Glutamatergic neuron (in vitro differentiated cells): ENCODE results near the gene CTBP2. TPM values are rescaled to one million over a fixed set of nuclear protein-coding genes. Genes with fewer than 3 reads are reported as not detected.
A peak's percentile ranks its signal among the peaks of the same experiment; 100 is the strongest.

ENCODE experiments used
- DNase-seq: peaks from one replicate; pipeline ENCODE4 v3.0.0; 2022
- H3K27ac Mint-ChIP-seq: one replicate; pipeline ENCODE4 v1.8.0; 2020; ENCODE audit warnings: mild to moderate bottlenecking, mixed read lengths, inconsistent platforms; ENCODE audit not compliant: unreplicated experiment
- H3K27me3 Mint-ChIP-seq: one replicate; pipeline ENCODE4 v1.8.0; 2020; ENCODE audit warnings: mild to moderate bottlenecking, moderate library complexity, mixed read lengths, inconsistent platforms; ENCODE audit not compliant: unreplicated experiment
- H3K36me3 Mint-ChIP-seq: one replicate; pipeline ENCODE4 v1.8.0; 2020; ENCODE audit warnings: mild to moderate bottlenecking, mixed read lengths, inconsistent platforms; ENCODE audit not compliant: unreplicated experiment
- H3K4me1 Mint-ChIP-seq: one replicate; pipeline ENCODE4 v1.8.0; 2020; ENCODE audit warnings: mild to moderate bottlenecking, low read depth, mixed read lengths, inconsistent platforms; ENCODE audit not compliant: unreplicated experiment
- H3K4me3 Mint-ChIP-seq: one replicate; pipeline ENCODE4 v1.8.0; 2020; ENCODE audit warnings: mild to moderate bottlenecking, mixed read lengths, inconsistent platforms; ENCODE audit not compliant: unreplicated experiment
- H3K9me3 Mint-ChIP-seq: one replicate; pipeline ENCODE4 v1.8.0; 2020; ENCODE audit warnings: mild to moderate bottlenecking, moderate library complexity, mixed read lengths, inconsistent platforms; ENCODE audit not compliant: unreplicated experiment
- CTCF ChIP-seq: fragments of 200-600 bp; sonication (generic); IDR thresholded peaks from one replicate; pipeline ENCODE4 v1.5.0; 2021; ENCODE audit not compliant: partially characterized antibody, unreplicated experiment
- total RNA-seq: library from RNA; stranded (reverse); fragmentation: NEBNext Ultra II Directional; extraction: Animal tissue kit (Norgen Biotek cat#: 25700); gene quantifications from one replicate; pipeline ENCODE4 v1.2.1, GENCODE V29; 2021; ENCODE audit not compliant: unreplicated experiment

Gene CTBP2
- total RNA-seq, 1 donor from 2014 or later, result 174 TPM

GRCh38 chr10:124984376-124984775 is 176.0 kb downstream of the CTBP2 start:
- Mint-ChIP-seq H3K9me3 (peaks cover 10% of the 10 kb centered on the region), H3K4me3 (no peak overlapping the region), H3K4me1 (peaks cover under 1% of the 10 kb centered on the region), H3K27ac (no peak overlapping the region), H3K27me3 (no peaks in the 10 kb centered on the region), H3K36me3 (no peaks in the 10 kb centered on the region)
- no peak for DNase-seq
- no peak for TF ChIP-seq CTCF

DNA sequence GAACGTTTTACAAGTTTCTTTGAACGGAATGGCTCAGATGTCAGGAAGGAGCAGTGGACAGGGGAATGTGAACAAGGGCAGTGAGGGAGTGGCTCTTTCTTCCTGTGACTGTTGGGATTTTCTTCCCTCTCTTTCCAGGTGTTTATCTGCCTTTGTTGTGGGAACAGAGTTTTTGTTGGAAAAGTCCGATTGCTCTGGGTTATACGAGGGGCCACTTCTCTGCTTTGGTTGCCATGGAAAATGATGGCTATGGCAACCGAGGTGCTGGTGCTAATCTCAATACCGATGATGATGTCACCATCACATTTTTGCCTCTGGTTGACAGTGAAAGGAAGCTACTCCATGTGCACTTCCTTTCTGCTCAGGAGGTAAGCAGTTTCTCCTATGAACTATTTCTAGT is 177.0 kb downstream of the CTBP2 start:
- H3K4me3 Mint-ChIP-seq, result no peak overlapping the region
- TF ChIP-seq CTCF, result no peak
- no peaks in the 10 kb centered on the region for H3K36me3 Mint-ChIP-seq
- no peak for DNase-seq
- H3K27me3 Mint-ChIP-seq, result no peaks in the 10 kb centered on the region
- peaks cover 4% of the 10 kb centered on the region for H3K4me1 Mint-ChIP-seq
- H3K9me3 Mint-ChIP-seq, result peaks cover 10% of the 10 kb centered on the region
- no peak overlapping the region for H3K27ac Mint-ChIP-seq

DNA sequence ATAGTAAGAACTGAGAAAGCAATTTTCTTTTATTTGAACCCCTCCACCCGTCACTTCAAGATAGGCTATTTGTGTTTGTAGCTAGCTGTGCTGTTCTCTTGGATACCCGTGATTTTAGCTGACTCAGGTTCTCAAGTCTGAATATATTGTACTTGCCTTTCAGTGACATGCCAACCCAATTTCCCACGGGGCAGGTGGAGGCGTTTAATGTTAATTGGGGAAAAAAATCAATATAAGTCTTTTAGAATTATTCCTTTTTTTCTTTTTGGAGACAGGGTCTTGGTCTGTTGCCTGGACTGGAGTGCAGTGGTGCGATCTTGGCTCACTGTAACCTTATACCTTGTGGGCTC is 182.0 kb downstream of the CTBP2 start:
- Mint-ChIP-seq H3K27ac (peak overlapping the region; percentile 59), H3K4me3 (peak overlapping the region; percentile 26), H3K27me3 (no peaks in the 10 kb centered on the region), H3K9me3 (peaks cover under 1% of the 10 kb centered on the region), H3K36me3 (no peaks in the 10 kb centered on the region), H3K4me1 (peaks cover 13% of the 10 kb centered on the region)
- DNase-seq, result peak; percentile 63
- no peak for TF ChIP-seq CTCF

GRCh38 chr10:124977648-124978375 is 182.6 kb downstream of the CTBP2 start:
- peak overlapping the region; percentile 59 for H3K27ac Mint-ChIP-seq
- H3K36me3 Mint-ChIP-seq, result no peaks in the 10 kb centered on the region

More at GRCh38 chr10:124977648-124978375, 182.6 kb downstream of the CTBP2 start:
- Mint-ChIP-seq H3K4me3 (peak overlapping the region; percentile 26), H3K9me3 (no peaks in the 10 kb centered on the region), H3K27me3 (no peaks in the 10 kb centered on the region), H3K4me1 (peaks cover 13% of the 10 kb centered on the region)
- no peak for TF ChIP-seq CTCF
- no peak for DNase-seq
